Measurements from ENCODE around the gene PFDN1.

PFDN1 gene

GRCh38 chr5:140235791-140236551 is 66.9 kb downstream of the PFDN1 start:
- DNase-seq, result no peak

DNA sequence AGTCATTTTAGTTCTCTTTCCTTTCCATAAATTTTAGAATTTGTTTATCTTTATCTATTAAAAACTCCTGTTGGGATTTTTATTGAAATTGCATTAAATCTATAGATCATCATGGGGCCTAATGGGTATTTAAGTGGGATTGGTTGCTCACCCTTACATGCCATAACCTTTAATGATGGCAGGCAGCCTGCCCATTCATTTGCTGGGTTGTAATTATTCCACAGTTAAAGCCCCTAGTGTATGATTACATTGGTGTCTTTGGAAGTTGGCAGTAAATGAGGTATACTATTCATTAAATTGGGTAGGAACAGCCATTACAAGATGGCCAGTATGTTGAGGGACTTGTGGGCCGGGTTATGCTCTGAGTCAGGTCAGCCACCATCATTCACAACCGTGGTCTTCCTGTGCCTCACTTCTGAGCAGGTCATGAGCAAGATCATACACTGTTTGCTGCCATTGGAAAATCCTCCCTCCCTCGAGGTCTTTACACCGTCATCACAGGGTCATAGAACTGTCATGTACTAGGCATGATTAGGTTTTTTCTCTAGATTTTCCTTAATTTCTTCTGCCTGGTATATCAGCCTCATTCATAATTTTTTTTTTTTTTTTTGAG is 68.4 kb downstream of the PFDN1 start:
- DNase-seq, result no peak

DNA sequence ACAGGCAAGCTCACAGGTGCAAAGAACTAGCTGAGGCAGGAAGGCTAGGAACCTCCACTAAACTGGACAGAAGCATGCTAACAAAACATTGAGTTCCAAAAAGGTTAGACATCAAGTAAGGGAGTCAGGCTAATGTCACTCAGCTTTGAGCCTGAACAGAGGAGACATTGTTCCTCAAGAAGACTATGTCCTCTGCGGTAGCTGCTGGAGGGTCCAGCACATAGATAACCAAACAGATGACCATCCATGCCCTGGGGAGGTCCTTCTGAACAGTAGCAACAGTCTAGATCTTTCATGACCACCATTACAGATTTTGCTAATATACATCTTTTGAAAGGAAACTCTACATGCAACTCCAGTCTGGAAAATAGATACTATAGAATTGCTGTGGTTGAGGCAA is 70.2 kb downstream of the PFDN1 start:
- DNase-seq, result no peak

DNA sequence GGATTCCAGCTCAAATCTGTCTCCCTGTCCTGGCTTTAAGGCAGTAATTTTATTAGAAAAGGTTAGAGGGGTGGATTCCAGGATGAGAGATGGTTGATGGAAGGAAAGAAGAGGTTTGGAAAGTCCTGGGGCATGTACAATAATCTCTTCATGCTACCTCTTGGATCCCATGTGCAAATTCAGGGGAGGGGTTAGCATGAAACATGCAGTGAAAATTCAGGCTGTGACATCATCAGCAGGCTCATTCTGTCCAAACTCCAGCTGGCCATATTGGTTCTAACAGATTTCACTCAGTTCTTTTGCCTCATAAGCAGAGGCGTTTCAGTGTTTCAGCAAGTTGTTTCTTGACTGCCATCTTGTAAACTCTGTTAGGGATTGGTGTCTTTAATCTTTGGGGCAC is 72.5 kb downstream of the PFDN1 start:
- DNase-seq, result no peak

GRCh38 chr5:140228364-140228837 is 74.5 kb downstream of the PFDN1 start:
- DNase-seq, result no peak

DNA sequence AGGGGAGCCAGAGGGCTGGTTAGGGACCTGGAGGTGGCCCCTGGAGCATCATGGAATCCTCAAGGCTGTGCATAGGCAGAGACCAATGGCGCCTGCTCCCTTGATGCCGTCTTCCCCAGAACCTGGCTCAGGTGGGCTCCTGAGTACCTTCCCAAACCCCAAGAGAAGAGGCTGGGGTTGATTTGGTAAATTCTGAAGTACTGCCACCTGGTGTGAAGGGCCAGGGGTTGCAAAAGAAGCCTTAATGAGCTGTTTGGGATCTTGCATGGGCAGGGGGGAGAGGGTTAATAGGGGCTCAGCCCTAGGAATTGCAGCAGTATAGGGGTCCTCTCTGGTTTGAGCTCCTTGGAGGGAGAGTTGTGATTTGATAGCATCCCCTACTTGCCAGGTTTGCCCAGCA is 75.9 kb downstream of the PFDN1 start:
- no peak for DNase-seq

GRCh38 chr5:140225396-140225795 is 77.5 kb downstream of the PFDN1 start:
- DNase-seq, result no peak

DNA sequence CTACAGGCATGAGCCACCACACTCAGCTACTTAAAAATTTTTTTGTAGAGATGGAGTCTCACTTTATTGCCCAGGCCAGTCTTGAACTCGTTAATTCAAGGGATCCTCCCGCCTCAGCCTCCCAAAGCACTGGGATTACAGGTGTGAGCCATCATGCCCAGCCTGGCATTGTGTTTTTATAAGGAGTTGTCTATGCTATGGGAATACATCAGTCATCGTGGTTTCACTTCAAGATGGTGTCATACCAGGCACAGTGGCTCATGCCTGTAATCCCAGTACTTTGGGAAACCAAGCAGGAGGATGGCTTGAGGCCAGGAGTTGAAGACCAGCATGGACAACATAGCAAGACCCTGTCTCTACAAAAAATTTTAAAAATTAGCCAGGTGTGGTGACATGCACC is 78.2 kb downstream of the PFDN1 start:
- no peak for DNase-seq

DNA sequence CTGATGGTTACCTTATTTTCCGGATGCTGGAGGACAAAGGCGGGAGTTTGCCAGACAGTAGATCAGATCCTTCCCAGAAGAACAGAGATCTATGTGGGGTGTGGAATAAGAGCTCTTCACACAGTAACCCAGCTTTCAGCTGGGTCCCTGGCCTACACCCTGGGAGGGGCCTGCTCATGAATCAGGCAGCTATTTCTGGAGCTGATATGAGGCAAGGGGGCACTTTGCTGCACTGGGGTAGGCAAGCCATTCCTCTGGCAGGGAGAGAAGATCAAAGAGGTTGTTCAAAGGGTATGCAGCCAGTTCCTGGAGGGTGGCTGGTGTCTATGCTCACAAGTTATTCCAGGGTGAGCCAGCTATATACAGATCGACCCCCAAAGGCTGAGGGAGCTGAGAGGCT is 79.3 kb downstream of the PFDN1 start:
- DNase-seq, result no peak

GRCh38 chr5:140222416-140222815 is 80.5 kb downstream of the PFDN1 start:
- no peak for DNase-seq

- no peak for DNase-seq
Measured at GRCh38 chr5:140221697-140222223, 81.1 kb downstream of the PFDN1 start.

- DNase-seq, result no peak
Measured at GRCh38 chr5:140220698-140221064, 82.2 kb downstream of the PFDN1 start.

DNA sequence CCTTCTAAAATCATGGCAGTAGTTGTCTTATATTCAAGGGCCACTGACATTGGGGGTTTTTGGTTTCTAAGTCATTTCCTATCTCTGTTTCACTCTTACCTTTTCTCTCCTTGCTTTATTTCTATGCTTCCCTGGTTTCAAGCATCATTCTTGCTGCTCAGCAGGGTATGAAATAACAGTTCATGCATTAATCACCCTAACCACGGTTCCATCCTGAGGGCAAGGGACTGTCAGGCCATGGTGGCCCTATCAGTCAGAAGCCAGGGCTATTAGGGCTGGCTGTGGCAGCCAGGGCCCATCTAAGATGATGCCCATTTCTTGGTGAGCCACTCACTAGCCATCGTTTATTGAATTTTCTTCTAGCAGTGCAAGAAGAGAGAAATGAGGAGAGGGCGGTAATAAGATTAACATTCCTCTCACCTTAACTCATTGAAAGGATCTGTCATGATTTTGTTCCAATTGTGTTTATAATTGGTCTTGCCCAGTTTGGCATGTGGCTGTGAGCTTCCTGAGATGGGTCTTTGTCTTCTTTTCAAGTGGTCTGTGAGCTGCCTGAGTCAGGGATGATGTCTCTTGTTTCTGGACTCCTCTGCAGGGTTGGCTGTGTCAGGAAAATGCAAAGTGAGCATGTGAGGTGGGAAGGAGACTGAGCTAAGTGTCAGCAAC is 82.7 kb downstream of the PFDN1 start:
- DNase-seq, result no peak

DNA sequence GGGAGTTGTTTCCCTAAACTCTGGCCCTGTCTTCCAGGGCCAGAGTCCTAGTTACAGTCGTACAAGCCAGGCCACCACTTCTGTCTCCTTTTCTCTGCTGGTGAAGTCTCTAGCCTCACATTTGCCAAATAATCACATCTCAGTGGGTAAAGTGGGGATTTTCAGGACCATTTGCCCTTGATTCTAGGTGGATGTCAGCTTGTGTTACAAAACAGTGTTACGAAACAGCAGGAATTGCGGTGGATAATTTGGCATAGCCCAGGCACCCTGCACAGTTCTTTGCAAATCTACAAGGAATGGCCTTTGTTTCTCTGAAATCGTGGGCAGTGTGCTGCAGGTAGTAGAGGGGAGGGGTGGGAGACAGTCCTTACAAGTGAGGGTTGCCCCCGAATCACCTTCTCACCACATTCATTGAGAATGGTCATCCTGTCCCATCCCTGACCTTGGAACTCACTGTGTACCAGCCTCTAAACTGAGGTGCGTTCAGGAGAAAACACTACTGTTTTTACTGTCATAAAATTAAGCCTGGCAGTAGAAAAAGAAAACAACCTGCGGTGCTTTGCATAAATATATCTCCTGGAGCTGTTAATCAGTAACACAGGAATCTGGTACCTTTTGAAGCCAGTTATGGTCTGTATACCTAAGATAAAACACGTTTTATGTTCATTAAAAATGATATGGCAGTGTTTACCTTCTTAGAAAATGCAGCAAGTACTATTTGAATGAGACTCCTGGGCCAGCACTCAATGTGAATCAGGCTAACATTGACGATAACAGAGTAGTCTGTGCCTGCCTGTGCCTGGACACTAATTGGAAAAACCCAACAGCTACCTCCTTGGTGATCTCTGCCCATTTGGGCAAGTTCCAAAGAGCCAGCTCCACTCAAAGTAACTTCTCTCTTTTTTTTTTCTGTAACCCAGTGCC is 83.6 kb downstream of the PFDN1 start:
- DNase-seq, result no peak

DNA sequence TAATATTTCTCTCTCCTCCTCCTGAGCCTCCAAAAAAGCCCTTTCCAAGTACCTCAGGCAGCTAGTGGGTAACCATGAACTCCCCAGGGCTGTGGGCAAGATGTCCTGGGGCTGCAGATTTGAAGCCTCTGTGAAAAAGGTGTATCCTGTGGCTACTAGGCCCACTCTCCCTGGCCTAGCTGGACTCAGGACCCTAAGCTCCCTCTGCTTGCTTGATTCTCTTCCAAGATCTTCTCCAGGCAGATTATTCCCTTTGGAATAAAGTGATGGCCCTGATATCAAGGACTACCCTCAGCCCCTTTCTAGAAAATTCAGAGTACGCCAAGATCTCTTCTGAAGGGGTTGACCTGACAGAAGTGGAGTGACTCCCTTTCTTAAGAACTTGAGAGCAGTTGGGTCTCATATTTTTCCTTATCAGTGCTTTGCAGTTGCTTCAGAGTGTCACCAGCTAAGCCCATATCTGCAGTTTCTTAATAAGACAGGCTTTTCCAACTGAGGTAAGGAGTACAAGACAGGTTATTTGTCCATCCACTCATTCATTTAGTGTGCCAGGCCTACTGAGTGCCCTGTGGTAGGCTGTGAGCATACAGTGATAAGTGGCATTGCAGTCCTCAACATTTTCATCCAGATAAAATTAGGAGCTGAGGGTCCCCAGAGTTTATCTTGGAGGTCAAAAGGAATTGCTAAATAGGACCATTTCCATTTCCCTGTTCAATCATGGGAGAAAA is 85.4 kb downstream of the PFDN1 start:
- no peak for DNase-seq

- no peak for DNase-seq
Measured at GRCh38 chr5:140216478-140217074, 86.3 kb downstream of the PFDN1 start.

DNA sequence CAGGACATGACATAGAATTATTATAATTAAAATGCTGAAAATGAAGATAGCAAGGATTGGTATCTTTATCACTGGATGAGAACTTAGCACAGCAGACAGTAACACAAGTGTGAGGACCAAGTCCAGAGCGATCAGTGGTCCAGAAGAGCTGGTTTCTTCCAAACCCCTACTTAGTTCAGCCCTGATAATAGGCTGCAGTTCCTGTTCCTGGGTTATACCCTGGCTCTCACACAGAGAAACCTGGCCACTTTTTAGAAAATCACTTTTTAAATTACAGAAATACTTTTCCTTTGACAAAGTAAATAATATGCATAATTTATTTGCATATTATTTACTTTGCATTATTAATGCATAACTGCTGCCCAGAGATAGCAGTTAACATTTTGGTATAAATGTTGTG is 87.6 kb downstream of the PFDN1 start:
- no peak for DNase-seq

- DNase-seq, result no peak
Measured at GRCh38 chr5:140214831-140215230, 88.1 kb downstream of the PFDN1 start.

DNA sequence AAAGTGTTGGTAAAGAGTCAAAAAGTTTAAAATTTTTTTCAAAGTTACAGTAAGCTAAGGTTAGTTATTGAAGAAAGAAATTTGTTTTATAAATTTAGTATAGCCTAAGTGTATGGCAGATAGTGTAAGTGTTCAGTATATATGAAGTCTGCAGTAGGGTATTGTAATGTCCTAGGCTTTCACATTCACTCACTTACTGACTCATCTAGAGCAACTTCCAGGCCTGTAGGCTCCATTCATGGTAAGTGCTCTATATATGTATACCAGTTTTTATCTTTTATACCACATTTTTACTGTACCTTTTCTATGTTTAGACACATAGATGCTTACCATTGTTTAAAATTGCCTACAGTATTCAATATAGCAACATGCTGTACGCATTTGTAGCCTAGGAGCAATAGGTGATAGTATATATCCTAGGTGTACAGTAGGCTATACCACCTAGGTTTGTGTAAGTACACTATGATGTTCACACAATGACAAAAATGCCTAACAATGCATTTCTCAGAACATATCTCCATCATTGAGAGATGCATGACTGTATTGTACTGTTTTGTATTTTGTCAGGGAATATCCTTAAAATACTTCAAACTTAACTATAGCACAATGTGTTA is 89.4 kb downstream of the PFDN1 start:
- no peak for DNase-seq

- no peak for DNase-seq
Measured at GRCh38 chr5:140208065-140208464, 94.8 kb downstream of the PFDN1 start.

- DNase-seq, result no peak
Measured at GRCh38 chr5:140207250-140207964, 95.5 kb downstream of the PFDN1 start.

Measured in DMS79 treated with DMSO at 0.1 percent for 48 hours (cell line).